SK-N-SH (cell line): ENCODE results near the gene RPP14. TPM values are rescaled to one million over a fixed set of nuclear protein-coding genes. Genes with fewer than 3 reads are reported as not detected.

Source experiments
- CTCF ChIA-PET: fragments of 300-600, 350-600 bp; formaldehyde crosslinking; extraction: SDS; loops from one replicate; lab custom pipeline; 2021; lab: Yijun Ruan, JAX
- POLR2A ChIA-PET: fragments of 350-600 bp; sonication (Branson Sonifier 250); formaldehyde crosslinking; extraction: SDS; loops from one replicate; lab custom pipeline; 2020; ENCODE audit warnings: antibody characterized with exemption, inconsistent platforms; lab: Yijun Ruan, JAX
- DNase-seq: peaks from one replicate; pipeline ENCODE4 v3.0.0; 2012
- H2AFZ ChIP-seq: fragments of 200-600 bp; sonication (generic); 2 replicates; pipeline ENCODE4 v1.8.1; 2016; ENCODE audit warnings: antibody characterized with exemption, mild to moderate bottlenecking, low read depth
- H3F3A ChIP-seq: fragments of 200-600 bp; sonication (generic); replicated peaks from 2 replicates; pipeline ENCODE3; 2016; ENCODE audit warnings: antibody characterized with exemption, mild to moderate bottlenecking; ENCODE audit not compliant: insufficient read depth
- H3K27ac ChIP-seq, 2 experiments: fragments of 200-500 bp in 1 of 2; fragments of 200-600 bp in 1 of 2; sonication (Bioruptor generic) in 1 of 2; sonication (generic), shearing (Covaris generic) in 1 of 2; 2 replicates each; pipeline versions ENCODE4 v1.5.1 to v1.6.1; 2014 to 2016; ENCODE audit warnings: low read depth in 2 of 2, inconsistent platforms in 1 of 2, low read length in 1 of 2, mild to moderate bottlenecking in 1 of 2, mixed read lengths in 1 of 2
- H3K27me3 ChIP-seq: fragments of 200-600 bp; sonication (generic), shearing (Covaris generic); 2 replicates; pipeline ENCODE4 v1.6.1; 2016; ENCODE audit warnings: mixed run types; ENCODE audit not compliant: insufficient read depth
- H3K36me3 ChIP-seq, 2 experiments: fragments of 200-500 bp in 1 of 2; fragments of 200-600 bp in 1 of 2; sonication (Bioruptor generic) in 1 of 2; sonication (generic) in 1 of 2; replicated peaks in 1 of 2; 2 replicates each; pipeline versions ENCODE3 to v1.5.1; 2014 to 2016; ENCODE audit warnings: low read length in 1 of 2, mild to moderate bottlenecking in 1 of 2; ENCODE audit not compliant: insufficient read depth in 2 of 2, control insufficient read depth in 1 of 2
- H3K4me1 ChIP-seq, 2 experiments: fragments of 200-500 bp in 1 of 2; fragments of 200-600 bp in 1 of 2; sonication (Bioruptor generic) in 1 of 2; sonication (generic), shearing (Covaris generic) in 1 of 2; 2 replicates each; pipeline versions ENCODE4 v1.5.1 to v1.6.1; 2014 to 2016; ENCODE audit warnings: low read depth in 1 of 2, low read length in 1 of 2, mixed run types in 1 of 2; ENCODE audit not compliant: insufficient read depth in 2 of 2, control insufficient read depth in 1 of 2
- H3K4me2 ChIP-seq: fragments of 200-600 bp; sonication (generic), shearing (Covaris generic); 2 replicates; pipeline ENCODE4 v1.6.1; 2017; ENCODE audit warnings: mixed run types
- H3K4me3 ChIP-seq, 2 experiments: fragments of 200-500 bp in 1 of 2; fragments of 200-600 bp in 1 of 2; sonication (Bioruptor generic) in 1 of 2; sonication (generic), shearing (Covaris generic) in 1 of 2; 2 replicates each; pipeline versions ENCODE4 v1.5.1 to v1.8.1; 2014 to 2016; ENCODE audit warnings: low read depth in 2 of 2, inconsistent platforms in 1 of 2, low read length in 1 of 2, mild to moderate bottlenecking in 1 of 2, mixed read lengths in 1 of 2, moderate library complexity in 1 of 2
- H3K79me2 ChIP-seq: fragments of 200-600 bp; sonication (generic); 2 replicates; pipeline ENCODE4 v1.8.1; 2017; ENCODE audit warnings: mild to moderate bottlenecking; ENCODE audit not compliant: insufficient read depth
- H3K9ac ChIP-seq: fragments of 200-600 bp; sonication (generic); 2 replicates; pipeline ENCODE4 v1.6.1; 2017; ENCODE audit warnings: mixed run types
- H3K9me2 ChIP-seq: fragments of 200-600 bp; sonication (generic); 2 replicates; pipeline ENCODE4 v1.6.1; 2017; ENCODE audit warnings: mixed run types
- H3K9me3 ChIP-seq: fragments of 200-600 bp; sonication (generic); 2 replicates; pipeline ENCODE4 v1.6.1; 2017; ENCODE audit warnings: mixed run types, mild to moderate bottlenecking, moderate library complexity
- H4K20me1 ChIP-seq: fragments of 200-600 bp; sonication (generic); 2 replicates; pipeline ENCODE4 v1.6.1; 2017; ENCODE audit warnings: mild to moderate bottlenecking, mixed run types; ENCODE audit not compliant: insufficient read depth
- CTCF ChIP-seq: fragments of 200-600 bp; sonication (generic); IDR thresholded peaks from 2 replicates; pipeline ENCODE4 v1.6.1; 2017; ENCODE audit warnings: antibody characterized with exemption, mild to moderate bottlenecking, moderate library complexity
- ELF1 ChIP-seq: IDR thresholded peaks from 2 replicates; pipeline ENCODE4 v1.4.0; 2012
- FOSL2 ChIP-seq: IDR thresholded peaks from 2 replicates; pipeline ENCODE4 v1.4.0; 2012; ENCODE audit warnings: low read depth, mild to moderate bottlenecking, moderate library complexity, borderline replicate concordance
- FOXM1 ChIP-seq: IDR thresholded peaks from 2 replicates; pipeline ENCODE4 v1.4.0; 2012; ENCODE audit warnings: low read depth, mild to moderate bottlenecking
- IRF3 ChIP-seq: fragments of 150-350 bp; IDR thresholded peaks from 2 replicates; pipeline ENCODE4 v1.6.1; 2016; ENCODE audit warnings: mild to moderate bottlenecking, low read depth, low read length
- JUND ChIP-seq: IDR thresholded peaks from 2 replicates; pipeline ENCODE4 v1.4.0; 2012
- MAX ChIP-seq: IDR thresholded peaks from 2 replicates; pipeline ENCODE4 v1.4.0; 2012; ENCODE audit warnings: low read depth
- MEF2A ChIP-seq: IDR thresholded peaks from 2 replicates; pipeline ENCODE4 v1.4.0; 2012; ENCODE audit warnings: low read depth, borderline replicate concordance
- NRF1 ChIP-seq: IDR thresholded peaks from 2 replicates; pipeline ENCODE4 v1.6.1; 2012; ENCODE audit warnings: low read depth, mild to moderate bottlenecking, low read length
- POLR2AphosphoS5 ChIP-seq: IDR thresholded peaks from 2 replicates; pipeline ENCODE4 v1.6.1; 2012; ENCODE audit warnings: low read depth, low read length
- RCOR1 ChIP-seq: fragments of 150-350 bp; IDR thresholded peaks from 2 replicates; pipeline ENCODE4 v1.6.1; 2017; ENCODE audit warnings: antibody characterized with exemption, low read length
- RFX5 ChIP-seq: IDR thresholded peaks from 2 replicates; pipeline ENCODE4 v1.6.1; 2012; ENCODE audit warnings: mild to moderate bottlenecking, improper control_type of control experiment, low read length
- RXRA ChIP-seq: IDR thresholded peaks from 2 replicates; pipeline ENCODE4 v1.4.0; 2012; ENCODE audit warnings: low read depth, mild to moderate bottlenecking, borderline replicate concordance
- SMC3 ChIP-seq: IDR thresholded peaks from 2 replicates; pipeline ENCODE4 v1.6.1; 2012; ENCODE audit warnings: low read depth, low read length, improper control_type of control experiment
- TEAD4 ChIP-seq: IDR thresholded peaks from 2 replicates; pipeline ENCODE4 v1.4.0; 2012; ENCODE audit warnings: mild to moderate bottlenecking, borderline replicate concordance; ENCODE audit not compliant: insufficient read depth
- USF1 ChIP-seq: IDR thresholded peaks from 2 replicates; pipeline ENCODE4 v1.4.0; 2012; ENCODE audit warnings: low read depth, borderline replicate concordance
- ZBTB33 ChIP-seq: IDR thresholded peaks from 2 replicates; pipeline ENCODE4 v1.4.0; 2012; ENCODE audit warnings: low read depth, borderline replicate concordance
- WGBS: methylation state at CpG from one replicate; pipeline ENCODE4 v1.1.6; 2017; ENCODE audit warnings: low lambda C conversion rate; 5-methylcytosine and 5-hydroxymethylcytosine counted together
- polyA plus RNA-seq, 3 experiments: library from polyadenylated mRNA; depleted of rRNA; stranded (reverse); fragments of >200 nt; gene quantifications; 2 replicates each; pipeline ENCODE4 v1.2.3, GENCODE V29; 2012
- TF ChIP-seq, protein P1 (sequence below): IDR thresholded peaks from 2 replicates; pipeline ENCODE4; 2012

Gene RPP14
- polyA plus RNA-seq, 1 of the 3 experiments (the other 2 are of a cell fraction): 8.3 TPM

DNA sequence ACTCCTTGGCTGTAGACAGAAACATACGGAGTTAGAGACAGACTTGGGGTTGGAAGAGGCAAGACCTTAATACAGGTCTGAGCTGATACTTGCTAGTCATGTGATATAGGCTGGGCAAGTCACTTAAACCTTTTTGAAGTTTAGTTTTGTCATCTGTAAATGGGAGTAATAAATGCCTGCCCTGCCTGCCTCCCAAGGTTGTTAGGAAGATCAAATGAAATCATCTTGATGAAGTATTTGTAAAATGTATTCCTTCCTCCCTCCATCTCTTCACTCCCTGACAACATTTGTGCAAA lies 29.6 kb downstream of the RPP14 start:
- H3K27me3 ChIP-seq: no peaks in the 10 kb centered on the region
- H3K4me1 ChIP-seq: peaks cover 4 to 11% of the 10 kb centered on the region in 2 experiments; a peak in 3 of 4 replicates
- H3K9me2 ChIP-seq: no peaks in the 10 kb centered on the region
- POLR2A ChIA-PET: no interaction called here
- no peaks in the 10 kb centered on the region for H4K20me1 ChIP-seq
- WGBS: 82% methylated on average over 1 of the region's 1 CpG
- no peak overlapping the region for H3K4me3 ChIP-seq
- H3K36me3 ChIP-seq: no peaks in the 10 kb centered on the region
- peaks cover 35% of the 10 kb centered on the region; the same call in 1 of the 2 replicates for H3K79me2 ChIP-seq
- H3K27ac ChIP-seq: peak overlapping the region in 1 of 2 experiments; percentile 88; a peak in 2 of 4 replicates
- peak overlapping the region; percentile 41; the same call in 1 of the 2 replicates for H3K9ac ChIP-seq
- peaks cover 19% of the 10 kb centered on the region for H3F3A ChIP-seq
- CTCF ChIA-PET: interaction anchor here (0.8 to 3.6 kb wide), 5 partner anchors 10 to 156 kb away, joined by 3 to 24 read pairs (median 4); no protein-coding TSS in a partner anchor
- no peaks in the 10 kb centered on the region for H3K9me3 ChIP-seq
- no peak for TF ChIP-seq SMC3
- TF ChIP-seq, protein P1, sequence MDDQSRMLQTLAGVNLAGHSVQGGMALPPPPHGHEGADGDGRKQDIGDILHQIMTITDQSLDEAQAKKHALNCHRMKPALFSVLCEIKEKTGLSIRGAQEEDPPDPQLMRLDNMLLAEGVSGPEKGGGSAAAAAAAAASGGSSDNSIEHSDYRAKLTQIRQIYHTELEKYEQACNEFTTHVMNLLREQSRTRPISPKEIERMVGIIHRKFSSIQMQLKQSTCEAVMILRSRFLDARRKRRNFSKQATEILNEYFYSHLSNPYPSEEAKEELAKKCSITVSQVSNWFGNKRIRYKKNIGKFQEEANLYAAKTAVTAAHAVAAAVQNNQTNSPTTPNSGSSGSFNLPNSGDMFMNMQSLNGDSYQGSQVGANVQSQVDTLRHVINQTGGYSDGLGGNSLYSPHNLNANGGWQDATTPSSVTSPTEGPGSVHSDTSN: no peak
- no peak for TF ChIP-seq MAX
- no peak for TF ChIP-seq IRF3
- no peak for TF ChIP-seq MEF2A
- no peak for TF ChIP-seq CTCF
- no peak for TF ChIP-seq ZBTB33
- no peak for TF ChIP-seq FOSL2
- no peak for TF ChIP-seq RXRA
- no peak for TF ChIP-seq TEAD4
- TF ChIP-seq ELF1: no peak
- no peak for TF ChIP-seq JUND
- no peak for TF ChIP-seq USF1
- no peak for TF ChIP-seq RCOR1
- TF ChIP-seq FOXM1: no peak
- no peak for TF ChIP-seq RFX5
- no peak for TF ChIP-seq NRF1
- no peak for TF ChIP-seq POLR2AphosphoS5
- H2AFZ ChIP-seq: peak overlapping the region; percentile 74; the same call in 1 of the 2 replicates
- peak overlapping the region; percentile 92 for H3K4me2 ChIP-seq
- no peak for DNase-seq
